Stimulated activated CD8-positive, alpha-beta memory T cell treated with anti-CD3 and anti-CD28 coated beads, Interleukin-2, amount 100 ng/mL, for 48 hours (primary cell): ENCODE measurements around the gene SIK3.
"Not testable (repeated sequence)": the region's sequence is repeated elsewhere in the genome, so short reads cannot be mapped to it uniquely, and the experiment has no call there.

ENCODE experiments used
- DNase-seq, 2 donors: peaks; one replicate each; pipeline ENCODE4 v3.0.0-alpha.2; 2020; ENCODE audit warnings: low read depth in 2 of 2

SIK3 gene

GRCh38 chr11:116825854-116826750 is 272.1 kb downstream of the SIK3 start:
- no peak for DNase-seq

GRCh38 chr11:116825434-116825833 is 272.8 kb downstream of the SIK3 start:
- no peak for DNase-seq

- DNase-seq: no peak
Observed at GRCh38 chr11:116823031-116823843, 275.0 kb downstream of the SIK3 start, which contains the start of gene APOA4. TSS of gene APOA4 (minus strand) at chr11:116823304. CDS start at chr11:116823191, 113 bp downstream.

GRCh38 chr11:116822575-116822974 is 275.7 kb downstream of the SIK3 start:
- no peak for DNase-seq

GRCh38 chr11:116821050-116821918 is 276.9 kb downstream of the SIK3 start:
- no peak for DNase-seq

- no peak for DNase-seq
Observed at GRCh38 chr11:116819049-116819448, 279.2 kb downstream of the SIK3 start.

GRCh38 chr11:116814502-116814901 is 283.7 kb downstream of the SIK3 start:
- no peak for DNase-seq

GRCh38 chr11:116813781-116814471 is 284.3 kb downstream of the SIK3 start:
- DNase-seq: no peak

GRCh38 chr11:116813170-116813569 is 285.1 kb downstream of the SIK3 start:
- no peak for DNase-seq

- no peak for DNase-seq
Observed at GRCh38 chr11:116812109-116812508, 286.1 kb downstream of the SIK3 start.

- DNase-seq: no peak
Observed at GRCh38 chr11:116811194-116811593, 287.0 kb downstream of the SIK3 start.

- DNase-seq: no peak
Observed at GRCh38 chr11:116808262-116809175, 289.7 kb downstream of the SIK3 start.

- no peak for DNase-seq
Observed at GRCh38 chr11:116807601-116808261, 290.5 kb downstream of the SIK3 start.

- DNase-seq: no peak
Observed at GRCh38 chr11:116804001-116804400, 294.2 kb downstream of the SIK3 start.

GRCh38 chr11:116801662-116802061 is 296.6 kb downstream of the SIK3 start:
- not testable (repeated sequence) for DNase-seq

- DNase-seq: no peak
Observed at GRCh38 chr11:116800610-116801009, 297.6 kb downstream of the SIK3 start.

GRCh38 chr11:116798368-116798767 is 299.9 kb downstream of the SIK3 start:
- no peak for DNase-seq

GRCh38 chr11:116797816-116798215 is 300.4 kb downstream of the SIK3 start:
- DNase-seq: no peak

GRCh38 chr11:116796548-116796947 is 301.7 kb downstream of the SIK3 start:
- DNase-seq: no peak
